IMR-90 (cell line): ENCODE measurements around the gene PLPP7. TPM values are rescaled to one million over a fixed set of nuclear protein-coding genes. Genes with fewer than 3 reads are reported as not detected.

Source experiments
- ATAC-seq: fragments of 200-7000 bp; cut with Tn5 transposase; 2 replicates; pipeline ENCODE4 v1.9.1; 2020; ENCODE audit warnings: low read depth, mild to moderate bottlenecking, moderate library complexity
- BruUV-seq: library from RNA; stranded (reverse); fragments of 400-500 nt; replicated peaks from 2 replicates; lab custom pipeline; 2021; lab: Mats Ljungman, UMichigan
- CTCF ChIA-PET: fragments of 300-600 bp; formaldehyde crosslinking; extraction: SDS; loops from one replicate; lab custom pipeline; 2021; ENCODE audit warnings: antibody characterized with exemption; lab: Yijun Ruan, JAX
- POLR2A ChIA-PET: fragments of 300-600 bp; sonication (Branson Sonifier 250); formaldehyde crosslinking; loops from one replicate; lab custom pipeline; 2022; ENCODE audit warnings: antibody characterized with exemption; ENCODE audit not compliant: unreplicated experiment; lab: Charles Lee
- DNase-seq: peaks from one replicate; pipeline ENCODE4 v3.0.0; 2013
- H2AFZ ChIP-seq: replicated peaks from 2 replicates; pipeline ENCODE3; 2013; ENCODE audit warnings: low read length, mild to moderate bottlenecking; ENCODE audit not compliant: poor library complexity
- H2AK5ac ChIP-seq: 2 replicates; pipeline ENCODE4 v1.6.1; 2013; ENCODE audit warnings: low read depth, low read length, inconsistent platforms
- H2AK9ac ChIP-seq: replicated peaks from 2 replicates; pipeline ENCODE3; 2013; ENCODE audit warnings: mild to moderate bottlenecking, low read depth, low read length, moderate library complexity; ENCODE audit not compliant: poor library complexity
- H2BK120ac ChIP-seq: 2 replicates; pipeline ENCODE4 v1.6.1; 2013; ENCODE audit warnings: low read depth, low read length, inconsistent platforms
- H2BK15ac ChIP-seq: 3 replicates; pipeline ENCODE4 v1.6.1; 2013; ENCODE audit warnings: low read depth, low read length, inconsistent platforms
- H2BK20ac ChIP-seq: 2 replicates; pipeline ENCODE4 v1.6.1; 2013; ENCODE audit warnings: low read depth, mild to moderate bottlenecking, inconsistent platforms, low read length, moderate library complexity
- H2BK5ac ChIP-seq: 2 replicates; pipeline ENCODE4 v1.6.1; 2013; ENCODE audit warnings: mild to moderate bottlenecking, low read depth, low read length, inconsistent platforms; ENCODE audit not compliant: poor library complexity, severe bottlenecking
- H3K14ac ChIP-seq: replicated peaks from 2 replicates; pipeline ENCODE4 v1.6.1; 2013; ENCODE audit warnings: low read depth, low read length, inconsistent platforms
- H3K18ac ChIP-seq: 2 replicates; pipeline ENCODE4 v1.6.1; 2013; ENCODE audit warnings: low read depth, low read length, control low read depth
- H3K23ac ChIP-seq: 2 replicates; pipeline ENCODE4 v1.6.1; 2013; ENCODE audit warnings: low read depth, low read length, inconsistent platforms
- H3K27ac ChIP-seq: 2 replicates; pipeline ENCODE4 v1.5.1; 2013; ENCODE audit warnings: mild to moderate bottlenecking, control low read depth, low read length; ENCODE audit not compliant: insufficient read depth
- H3K27me3 ChIP-seq: 2 replicates; pipeline ENCODE4 v1.6.1; 2013; ENCODE audit warnings: low read length; ENCODE audit not compliant: control insufficient read depth, insufficient read depth
- H3K36me3 ChIP-seq: 2 replicates; pipeline ENCODE4 v1.6.1; 2013; ENCODE audit warnings: low read length, mixed read lengths; ENCODE audit not compliant: control insufficient read depth, insufficient read depth
- H3K4ac ChIP-seq: 2 replicates; pipeline ENCODE4 v1.6.1; 2013; ENCODE audit warnings: low read depth, low read length, inconsistent platforms
- H3K4me1 ChIP-seq: 2 replicates; pipeline ENCODE4 v1.6.1; 2013; ENCODE audit warnings: low read length, mixed read lengths; ENCODE audit not compliant: control insufficient read depth, insufficient read depth
- H3K4me2 ChIP-seq: 2 replicates; pipeline ENCODE4 v1.6.1; 2013; ENCODE audit warnings: low read depth, mild to moderate bottlenecking, control low read depth, low read length, moderate library complexity
- H3K4me3 ChIP-seq: 2 replicates; pipeline ENCODE4 v1.5.1; 2013; ENCODE audit warnings: low read depth, mild to moderate bottlenecking, control low read depth, low read length, moderate library complexity; ENCODE audit not compliant: insufficient read depth
- H3K56ac ChIP-seq: 2 replicates; pipeline ENCODE4 v1.6.1; 2013; ENCODE audit warnings: low read length, inconsistent platforms; ENCODE audit not compliant: insufficient read depth; ENCODE audit errors: extremely low read depth
- H3K79me1 ChIP-seq, 2 experiments: 2 replicates each; pipeline ENCODE4 v1.6.1; 2013; ENCODE audit warnings: low read length in 2 of 2, inconsistent platforms in 1 of 2, low read depth in 1 of 2
- H3K9ac ChIP-seq: 2 replicates; pipeline ENCODE4 v1.6.1; 2013; ENCODE audit warnings: low read depth, low read length, control low read depth
- H3K9me1 ChIP-seq: 2 replicates; pipeline ENCODE4 v1.6.1; 2013; ENCODE audit warnings: low read length, inconsistent platforms; ENCODE audit not compliant: insufficient read depth
- H3K9me3 ChIP-seq: 2 replicates; pipeline ENCODE4 v1.6.1; 2013; ENCODE audit warnings: low read length; ENCODE audit not compliant: control insufficient read depth, insufficient read depth
- H4K20me1 ChIP-seq: 2 replicates; pipeline ENCODE4 v1.6.1; 2013; ENCODE audit warnings: low read length, inconsistent platforms; ENCODE audit not compliant: insufficient read depth
- H4K5ac ChIP-seq: 2 replicates; pipeline ENCODE4 v1.6.1; 2013; ENCODE audit warnings: mild to moderate bottlenecking, low read depth, low read length, control low read depth
- H4K8ac ChIP-seq, 2 experiments: 2 replicates each; pipeline ENCODE4 v1.6.1; 2013; ENCODE audit warnings: low read depth in 2 of 2, low read length in 2 of 2, control low read depth in 1 of 2, inconsistent platforms in 1 of 2
- H4K91ac ChIP-seq: 2 replicates; pipeline ENCODE4 v1.6.1; 2013; ENCODE audit warnings: low read depth, low read length, inconsistent platforms; ENCODE audit not compliant: insufficient read depth
- CEBPB ChIP-seq: IDR thresholded peaks from 2 replicates; pipeline ENCODE4 v1.6.1; 2012; ENCODE audit warnings: low read depth, low read length, improper control_type of control experiment
- CTCF ChIP-seq: conservative IDR thresholded peaks from 2 replicates; pipeline ENCODE4 v1.5.1; 2012; ENCODE audit warnings: mild to moderate bottlenecking, low read depth, low read length, improper control_type of control experiment
- MAFK ChIP-seq: IDR thresholded peaks from 2 replicates; pipeline ENCODE4 v1.6.1; 2012; ENCODE audit warnings: low read depth, low read length, improper control_type of control experiment
- MAZ ChIP-seq: IDR thresholded peaks from 2 replicates; pipeline ENCODE4 v1.6.1; 2012; ENCODE audit warnings: low read depth, mild to moderate bottlenecking, low read length, improper control_type of control experiment, moderate library complexity, borderline replicate concordance
- POLR2A ChIP-seq: IDR thresholded peaks from 2 replicates; pipeline ENCODE4 v1.6.1; 2012; ENCODE audit warnings: mild to moderate bottlenecking, low read depth, low read length
- RAD21 ChIP-seq: IDR thresholded peaks from 2 replicates; pipeline ENCODE4 v1.6.1; 2012; ENCODE audit warnings: low read length, improper control_type of control experiment
- USF2 ChIP-seq: fragments of 150-350 bp; IDR thresholded peaks from 2 replicates; pipeline ENCODE4 v1.6.1; 2017; ENCODE audit warnings: mild to moderate bottlenecking, antibody characterized with exemption, low read length, low read depth
- WGBS, 2 experiments: methylation state at CpG; one replicate each; pipeline versions ENCODE4 v1.1.5 to v1.1.7; 2013; ENCODE audit warnings: missing lambda C conversion rate in 2 of 2; ENCODE audit not compliant: insufficient read length in 1 of 2; ENCODE audit errors: extremely low coverage in 2 of 2; 5-methylcytosine and 5-hydroxymethylcytosine counted together
- dilution Hi-C: fragments of 300-500 bp; cut with HindIII; formaldehyde crosslinking; loops from one replicate; pipeline ENCODE4 v1.14.3; 2018; ENCODE audit warnings: low sequenced_read_pairs; ENCODE audit not compliant: unreplicated experiment
- in situ Hi-C: fragments of 300-500 bp; cut with MboI; formaldehyde crosslinking; loops from 3 replicates; pipeline ENCODE4 v1.14.3; 2019; ENCODE audit warnings: low sequenced_read_pairs, inconsistent platforms, mixed read lengths
- intact Hi-C: fragments of 100-400 bp; cut with micrococcal nuclease; formaldehyde crosslinking; loops from 2 replicates; pipeline ENCODE4 v1.10.0; 2022
- polyA plus RNA-seq, 3 experiments: library from polyadenylated mRNA; depleted of rRNA; stranded (reverse); fragments of >200 nt; gene quantifications; 2 replicates each; pipeline ENCODE4 v1.2.3, GENCODE V29; 2012; ENCODE audit warnings: low replicate concordance in 1 of 3
- total RNA-seq: library from RNA; depleted of rRNA; stranded (reverse); fragments of >200 nt; gene quantifications from 2 replicates; pipeline ENCODE4 v1.2.3, GENCODE V29; 2012

PLPP7 gene
- total and polyA plus RNA-seq, 2 of the 4 experiments (the other 2 are of a cell fraction), result 0.54 to 1.2 TPM

- no peak for TF ChIP-seq MAZ
Observed at GRCh38 chr9:131310833-131311554, 21.5 kb downstream of the PLPP7 start (continued).

- in situ Hi-C loops (no loop called here), dilution Hi-C loops (no loop called here), intact Hi-C loops (no loop called here)
- Histone ChIP-seq H2BK120ac (no peak overlapping the region), H4K20me1 (no peaks in the 10 kb centered on the region), H4K91ac (no peak overlapping the region), H2BK15ac (no peak overlapping the region), H3K14ac (no peak overlapping the region), H2AFZ (no peak overlapping the region), H3K27ac (no peak overlapping the region), H3K9ac (no peak overlapping the region), H3K9me1 (no peaks in the 10 kb centered on the region; the same call in 1 of the 2 replicates), H3K4me1 (no peaks in the 10 kb centered on the region), H2AK5ac (no peak overlapping the region), H2BK5ac (no peak overlapping the region), H3K4me3 (no peak overlapping the region), H3K27me3 (peaks cover 19% of the 10 kb centered on the region), H2AK9ac (no peak overlapping the region), H3K36me3 (no peaks in the 10 kb centered on the region), H4K5ac (no peak overlapping the region), H3K9me3 (no peaks in the 10 kb centered on the region; the same call in 1 of the 2 replicates), H3K56ac (no peak overlapping the region), H4K8ac (no peak overlapping the region), H3K79me1 (no peaks in the 10 kb centered on the region), H3K4ac (no peak overlapping the region), H3K18ac (no peak overlapping the region), H3K23ac (no peak overlapping the region), H3K4me2 (no peak overlapping the region), H2BK20ac (no peak overlapping the region)
- BruUV-seq, result no TSS peak
- ChIA-PET CTCF (no interaction called here), POLR2A (no interaction called here)
- DNase-seq (no peak), ATAC-seq (no peak)
- TF ChIP-seq MAFK (no peak), RAD21 (no peak), POLR2A (no peak), USF2 (no peak), MAZ (no peak), CEBPB (no peak), CTCF (no peak)
- WGBS, 2 experiments, result 86% methylated on average over 6 of the region's 9 CpGs; no CpG with 5 or more reads in 1 of the 2 experiments
Observed at GRCh38 chr9:131312246-131312645, 22.7 kb downstream of the PLPP7 start.
